ENCODE measurements around the gene RAB1B. TPM values are rescaled to one million over a fixed set of nuclear protein-coding genes. Genes with fewer than 3 reads are reported as not detected.

RAB1B gene
- total RNA-seq, 1 experiment from 2014 or later: 148 TPM

DNA sequence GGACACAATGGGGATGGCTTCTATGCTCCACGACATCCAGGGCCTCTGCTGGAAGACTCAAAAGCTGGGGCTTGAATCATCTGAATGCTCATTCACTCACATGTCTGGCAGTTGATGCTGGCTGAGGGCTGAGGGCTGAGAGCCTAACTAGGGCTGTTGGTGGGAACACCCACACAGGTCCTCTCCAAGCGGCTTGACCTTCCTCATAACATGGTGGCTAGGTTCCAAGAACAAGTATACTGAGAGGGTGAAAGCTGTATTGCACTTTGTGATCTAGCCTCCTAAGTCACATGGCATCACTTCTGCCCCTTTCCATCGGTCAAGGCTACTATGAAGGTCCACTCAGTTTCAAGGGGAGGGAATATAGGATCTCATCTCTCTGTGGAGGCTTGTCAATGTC lies 30.7 kb downstream of the RAB1B start:
- Histone ChIP-seq H3K36me3 (ENCODE audit: control insufficient read depth in 1 of 2, insufficient read depth in 2 of 2, low read length in 2 of 2) (no peaks in the 10 kb centered on the region), H3K27ac (ENCODE audit: low read depth, low read length) (no peak overlapping the region), H4K20me1 (ENCODE audit: insufficient read depth) (no peaks in the 10 kb centered on the region), H3K9me2 (ENCODE audit: insufficient read depth) (no peaks in the 10 kb centered on the region), H3K4me1 (ENCODE audit: control insufficient read depth in 1 of 2, insufficient read depth in 2 of 2, low read length in 2 of 2) (no peaks in the 10 kb centered on the region), H3K27me3 (ENCODE audit: insufficient read depth, low read length) (no peaks in the 10 kb centered on the region), H3K4me3 (replicated peaks in 1 of 2; ENCODE audit: low read depth in 1 of 2, low read length in 2 of 2) (no peak overlapping the region), H3K79me2 (ENCODE audit: insufficient read depth, low read length) (no peaks in the 10 kb centered on the region), H3K9me3 (ENCODE audit: control insufficient read depth in 1 of 2, insufficient read depth in 1 of 2, low read depth in 1 of 2, low read length in 2 of 2) (no peaks in the 10 kb centered on the region), H3K4me2 (ENCODE audit: low read length) (no peak overlapping the region), H2AFZ (ENCODE audit: low read depth, low read length, poor library complexity, severe bottlenecking) (no peak overlapping the region), H3K9ac (ENCODE audit: low read length) (no peak overlapping the region)
- BruUV-seq (replicated peaks): no TSS peak
- no peak for DNase-seq (ENCODE audit: low read depth, low spot score)
- ATAC-seq: no peak
- RAD21 ChIA-PET (ENCODE audit: low non-redundant PET in 1 of 2, low total read pairs in 2 of 2, uncharacterized antibody in 2 of 2, unreplicated experiment in 2 of 2): no interaction called here
- CTCF ChIA-PET: interaction anchor here (4.1 kb wide), 1 partner anchor 13 kb away, joined by 21 read pairs; no protein-coding TSS in a partner anchor
- TF ChIP-seq JUND (IDR thresholded peaks at IDR 0.05): no peak
- no peak for TF ChIP-seq EZH2phosphoT487 (IDR thresholded peaks at IDR 0.05; ENCODE audit: borderline replicate concordance)
- no peak for TF ChIP-seq TCF7L2 (IDR thresholded peaks at IDR 0.05; ENCODE audit: borderline replicate concordance, extremely low read depth, insufficient read depth, insufficient read length)
- TF ChIP-seq ELF1 (IDR thresholded peaks at IDR 0.05; ENCODE audit: borderline replicate concordance, low read depth): no peak
- TF ChIP-seq EGR1 (IDR thresholded peaks at IDR 0.05; ENCODE audit: low read depth): no peak
- no peak for TF ChIP-seq EZH2 (IDR thresholded peaks at IDR 0.05)
- TF ChIP-seq POLR2AphosphoS5 (IDR thresholded peaks at IDR 0.05; ENCODE audit: low read depth, low read length): no peak
- no peak for TF ChIP-seq FOSL1 (IDR thresholded peaks at IDR 0.05; ENCODE audit: low read depth)
- no peak for TF ChIP-seq CBX3 (IDR thresholded peaks at IDR 0.05; ENCODE audit: low read depth)
- TF ChIP-seq CEBPB (IDR thresholded peaks at IDR 0.05; ENCODE audit: low read depth): no peak
- intact Hi-C loops (cut with micrococcal nuclease): no loop called here
- POLR2A ChIA-PET: no interaction called here

DNA sequence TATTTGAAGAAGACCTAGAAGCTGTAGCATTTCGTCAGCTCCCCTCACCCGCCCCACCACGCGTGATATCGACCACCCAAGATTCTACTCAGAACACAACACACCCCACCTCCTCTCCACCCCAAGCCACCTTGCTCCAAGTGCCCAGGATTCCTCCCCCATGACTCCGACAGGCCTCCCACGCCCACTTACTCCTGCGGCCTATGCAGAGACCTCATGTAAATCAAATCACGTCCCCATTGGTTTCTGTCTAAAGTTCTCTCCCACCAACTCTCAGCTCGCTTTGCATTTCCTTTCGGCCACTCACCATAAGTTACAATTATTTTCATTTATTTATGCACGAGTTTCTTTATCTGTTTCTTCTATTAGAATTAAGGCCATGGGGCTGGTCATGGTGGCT lies 34.2 kb downstream of the RAB1B start:
- H3K9me3 ChIP-seq (ENCODE audit: control insufficient read depth in 1 of 2, insufficient read depth in 1 of 2, low read depth in 1 of 2, low read length in 2 of 2): no peaks in the 10 kb centered on the region
- no peaks in the 10 kb centered on the region for H4K20me1 ChIP-seq (ENCODE audit: insufficient read depth)
- H2AFZ ChIP-seq (ENCODE audit: low read depth, low read length, poor library complexity, severe bottlenecking): no peak overlapping the region
- CTCF ChIA-PET: interaction anchor here (1.6 kb wide), 1 partner anchor 9 kb away, joined by 5 read pairs; no protein-coding TSS in a partner anchor
- H3K9me2 ChIP-seq (ENCODE audit: insufficient read depth): no peaks in the 10 kb centered on the region
- no peak overlapping the region for H3K4me3 ChIP-seq (replicated peaks in 1 of 2; ENCODE audit: low read depth in 1 of 2, low read length in 2 of 2)
- no peak overlapping the region for H3K27ac ChIP-seq (ENCODE audit: low read depth, low read length)
- TF ChIP-seq, protein P1, sequence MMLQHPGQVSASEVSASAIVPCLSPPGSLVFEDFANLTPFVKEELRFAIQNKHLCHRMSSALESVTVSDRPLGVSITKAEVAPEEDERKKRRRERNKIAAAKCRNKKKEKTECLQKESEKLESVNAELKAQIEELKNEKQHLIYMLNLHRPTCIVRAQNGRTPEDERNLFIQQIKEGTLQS (IDR thresholded peaks at IDR 0.05): no peak
- TF ChIP-seq EZH2 (IDR thresholded peaks at IDR 0.05): no peak
- TF ChIP-seq, protein P2, sequence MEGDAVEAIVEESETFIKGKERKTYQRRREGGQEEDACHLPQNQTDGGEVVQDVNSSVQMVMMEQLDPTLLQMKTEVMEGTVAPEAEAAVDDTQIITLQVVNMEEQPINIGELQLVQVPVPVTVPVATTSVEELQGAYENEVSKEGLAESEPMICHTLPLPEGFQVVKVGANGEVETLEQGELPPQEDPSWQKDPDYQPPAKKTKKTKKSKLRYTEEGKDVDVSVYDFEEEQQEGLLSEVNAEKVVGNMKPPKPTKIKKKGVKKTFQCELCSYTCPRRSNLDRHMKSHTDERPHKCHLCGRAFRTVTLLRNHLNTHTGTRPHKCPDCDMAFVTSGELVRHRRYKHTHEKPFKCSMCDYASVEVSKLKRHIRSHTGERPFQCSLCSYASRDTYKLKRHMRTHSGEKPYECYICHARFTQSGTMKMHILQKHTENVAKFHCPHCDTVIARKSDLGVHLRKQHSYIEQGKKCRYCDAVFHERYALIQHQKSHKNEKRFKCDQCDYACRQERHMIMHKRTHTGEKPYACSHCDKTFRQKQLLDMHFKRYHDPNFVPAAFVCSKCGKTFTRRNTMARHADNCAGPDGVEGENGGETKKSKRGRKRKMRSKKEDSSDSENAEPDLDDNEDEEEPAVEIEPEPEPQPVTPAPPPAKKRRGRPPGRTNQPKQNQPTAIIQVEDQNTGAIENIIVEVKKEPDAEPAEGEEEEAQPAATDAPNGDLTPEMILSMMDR (IDR thresholded peaks at IDR 0.05 in 2 of 3, conservative IDR thresholded peaks at IDR 0.05 in 1 of 3; ENCODE audit: borderline replicate concordance in 1 of 3, insufficient read depth in 1 of 3, low read depth in 2 of 3, low read length in 2 of 3): no peak
- no peak for TF ChIP-seq EZH2phosphoT487 (IDR thresholded peaks at IDR 0.05; ENCODE audit: borderline replicate concordance)
- TF ChIP-seq YY1 (IDR thresholded peaks at IDR 0.05; ENCODE audit: extremely low read depth, insufficient replicate concordance, low read depth, low read length): no peak
- TF ChIP-seq POLR2A (IDR thresholded peaks at IDR 0.05; ENCODE audit: borderline replicate concordance, extremely low read depth, insufficient read depth, insufficient read length): no peak
- no peak for TF ChIP-seq SIN3A (IDR thresholded peaks at IDR 0.05; ENCODE audit: low read depth)
- no peak for TF ChIP-seq ZNF274 (IDR thresholded peaks at IDR 0.05; ENCODE audit: low read depth, low read length)
- no peak for TF ChIP-seq SP1 (IDR thresholded peaks at IDR 0.05; ENCODE audit: low read depth)
- H3K36me3 ChIP-seq (ENCODE audit: control insufficient read depth in 1 of 2, insufficient read depth in 2 of 2, low read length in 2 of 2): no peaks in the 10 kb centered on the region
- DNase-seq (ENCODE audit: low read depth, low spot score) (no peak), ATAC-seq (no peak)
- H3K4me2 ChIP-seq (ENCODE audit: low read length): no peak overlapping the region
- H3K27me3 ChIP-seq (ENCODE audit: insufficient read depth, low read length): no peaks in the 10 kb centered on the region
- no peaks in the 10 kb centered on the region for H3K4me1 ChIP-seq (ENCODE audit: control insufficient read depth in 1 of 2, insufficient read depth in 2 of 2, low read length in 2 of 2)
- BruUV-seq (replicated peaks): no TSS peak
- RAD21 ChIA-PET (ENCODE audit: low non-redundant PET in 1 of 2, low total read pairs in 2 of 2, uncharacterized antibody in 2 of 2, unreplicated experiment in 2 of 2): no interaction called here
- intact Hi-C loops (cut with micrococcal nuclease): no loop called here
- no peak overlapping the region for H3K9ac ChIP-seq (ENCODE audit: low read length)
- H3K79me2 ChIP-seq (ENCODE audit: insufficient read depth, low read length): no peaks in the 10 kb centered on the region
- POLR2A ChIA-PET: interaction anchor here (1.5 kb wide), 1 partner anchor 9 kb away, joined by 4 read pairs; no protein-coding TSS in a partner anchor
